Measurements from ENCODE around the gene KBTBD13. TPM values are rescaled to one million over a fixed set of nuclear protein-coding genes. Genes with fewer than 3 reads are reported as not detected.
"Not testable (repeated sequence)": the region's sequence is repeated elsewhere in the genome, so short reads cannot be mapped to it uniquely, and the experiment has no call there.

KBTBD13 gene
- total RNA-seq, 2 experiments from 2014 or later = not detected

GRCh38 chr15:65085990-65086679, 9.6 kb downstream of the KBTBD13 start:
- no peak for DNase-seq
- Mint-ChIP-seq H3K4me3 (no peak overlapping the region), H3K36me3 (no peaks in the 10 kb centered on the region), H3K9me3 (no peaks in the 10 kb centered on the region), H3K27me3 (peaks cover 17% of the 10 kb centered on the region), H3K27ac (no peak overlapping the region), H3K4me1 (peaks cover 14% of the 10 kb centered on the region)

DNA sequence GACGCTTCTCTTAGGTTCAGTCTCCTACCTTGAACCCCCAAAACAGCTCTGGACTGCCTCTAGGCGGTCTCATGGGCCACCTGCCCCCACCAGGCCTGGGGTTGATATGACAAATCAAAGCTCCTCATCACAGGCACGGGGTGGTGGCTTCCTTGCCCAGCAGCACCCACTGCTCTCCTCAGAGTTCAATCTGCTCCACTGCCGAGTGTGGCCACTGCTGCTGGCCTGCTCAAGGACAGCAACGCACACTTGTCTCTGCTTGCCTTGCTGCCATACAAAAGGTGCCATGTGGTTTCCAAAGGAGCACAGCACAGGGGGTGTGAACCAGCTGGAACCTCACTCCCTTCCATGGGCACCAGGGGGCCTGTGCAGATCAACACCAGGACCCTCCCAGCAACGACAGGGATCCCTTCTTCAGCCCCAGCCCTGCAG, 10.2 kb downstream of the KBTBD13 start:
- H3K9me3 Mint-ChIP-seq = no peaks in the 10 kb centered on the region
- no peaks in the 10 kb centered on the region for H3K36me3 Mint-ChIP-seq
- peaks cover 11% of the 10 kb centered on the region for H3K4me1 Mint-ChIP-seq
- DNase-seq = no peak
- H3K27ac Mint-ChIP-seq = no peak overlapping the region
- H3K27me3 Mint-ChIP-seq = peaks cover 14% of the 10 kb centered on the region
- no peak overlapping the region for H3K4me3 Mint-ChIP-seq

- Mint-ChIP-seq H3K36me3 (no peaks in the 10 kb centered on the region), H3K4me1 (peaks cover 6% of the 10 kb centered on the region), H3K27ac (no peak overlapping the region), H3K9me3 (no peaks in the 10 kb centered on the region), H3K27me3 (peaks cover 11% of the 10 kb centered on the region), H3K4me3 (no peak overlapping the region)
- no peak for DNase-seq
Measured at GRCh38 chr15:65087411-65087810, 10.9 kb downstream of the KBTBD13 start.

DNA sequence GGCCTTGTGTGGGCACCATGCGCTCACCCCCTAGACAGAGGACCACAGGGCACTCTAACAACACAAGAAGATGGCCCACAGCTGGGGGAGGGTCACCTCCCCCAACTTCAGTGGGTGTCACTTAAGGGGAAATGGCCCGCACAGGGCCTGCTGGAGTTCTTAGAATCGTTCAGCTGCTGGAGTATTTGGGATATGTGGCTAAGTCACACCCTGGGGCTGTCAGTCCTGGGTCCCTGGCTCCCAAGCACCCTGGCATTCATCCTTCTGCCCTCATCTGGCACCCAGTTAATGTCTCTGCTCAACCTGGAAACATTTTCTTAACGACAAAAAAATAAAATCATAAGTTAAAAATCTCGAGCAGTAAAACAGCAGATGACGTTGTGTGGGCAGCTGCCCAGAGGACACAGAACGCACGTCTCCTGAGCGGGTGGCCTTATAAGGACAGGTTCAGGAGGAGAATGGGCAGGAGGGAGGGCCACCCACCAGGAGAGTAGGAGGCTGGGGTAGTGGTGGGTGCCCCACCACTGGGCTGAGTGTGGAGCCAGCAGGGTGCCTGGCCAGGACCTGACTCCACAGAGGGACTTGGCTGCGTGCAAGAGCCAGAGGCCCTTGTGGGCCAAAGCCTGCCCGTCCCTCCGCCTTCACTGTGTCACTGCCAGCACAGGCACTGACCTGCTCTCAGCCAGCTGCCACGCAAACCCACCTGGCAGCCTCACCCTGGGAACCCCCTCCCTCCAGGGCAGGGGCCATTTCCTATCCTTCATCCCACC, 11.5 kb downstream of the KBTBD13 start:
- Mint-ChIP-seq H3K27me3 (peaks cover 5% of the 10 kb centered on the region), H3K36me3 (no peaks in the 10 kb centered on the region), H3K4me3 (no peak overlapping the region), H3K9me3 (no peaks in the 10 kb centered on the region), H3K27ac (no peak overlapping the region), H3K4me1 (no peaks in the 10 kb centered on the region)
- no peak for DNase-seq

GRCh38 chr15:65088643-65089021, 12.1 kb downstream of the KBTBD13 start:
- Mint-ChIP-seq H3K27me3 (peaks cover 4% of the 10 kb centered on the region), H3K4me1 (no peaks in the 10 kb centered on the region), H3K36me3 (no peaks in the 10 kb centered on the region), H3K4me3 (no peak overlapping the region), H3K9me3 (no peaks in the 10 kb centered on the region), H3K27ac (no peak overlapping the region)
- no peak for DNase-seq

- H3K27me3 Mint-ChIP-seq = no peaks in the 10 kb centered on the region
- H3K9me3 Mint-ChIP-seq = no peaks in the 10 kb centered on the region
- no peaks in the 10 kb centered on the region for H3K36me3 Mint-ChIP-seq
- no peaks in the 10 kb centered on the region for H3K4me1 Mint-ChIP-seq
- DNase-seq = no peak
- H3K27ac Mint-ChIP-seq = no peak overlapping the region
- no peak overlapping the region for H3K4me3 Mint-ChIP-seq
Measured at GRCh38 chr15:65089206-65089824, 12.8 kb downstream of the KBTBD13 start.

GRCh38 chr15:65091946-65092770, 15.6 kb downstream of the KBTBD13 start:
- Mint-ChIP-seq H3K4me3 (no peak overlapping the region), H3K27ac (no peak overlapping the region), H3K4me1 (no peaks in the 10 kb centered on the region), H3K9me3 (no peaks in the 10 kb centered on the region), H3K27me3 (no peaks in the 10 kb centered on the region), H3K36me3 (no peaks in the 10 kb centered on the region)
- no peak for DNase-seq

GRCh38 chr15:65092911-65093792, 16.6 kb downstream of the KBTBD13 start:
- Mint-ChIP-seq H3K4me1 (no peaks in the 10 kb centered on the region), H3K36me3 (no peaks in the 10 kb centered on the region), H3K4me3 (no peak overlapping the region)

DNA sequence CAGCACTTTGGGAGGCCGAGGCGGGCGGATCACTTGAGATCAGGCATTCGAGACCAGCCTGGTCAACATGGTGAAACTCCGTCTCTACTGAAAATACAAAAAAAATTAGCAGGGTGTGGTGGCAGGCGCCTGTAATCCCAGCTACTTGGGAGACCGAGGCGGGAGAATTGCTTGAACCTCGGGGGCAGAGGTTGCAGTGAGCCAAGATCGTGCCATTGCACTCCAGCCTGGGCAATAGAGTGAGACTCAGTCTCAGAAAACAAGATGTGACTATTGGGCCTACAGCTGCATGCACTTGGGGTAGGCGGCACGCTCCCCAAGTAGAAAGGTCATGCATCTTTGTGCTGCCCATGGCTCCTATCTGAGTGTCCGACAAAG, 17.2 kb downstream of the KBTBD13 start:
- H3K27ac Mint-ChIP-seq, H3K4me1 Mint-ChIP-seq, DNase-seq, H3K9me3 Mint-ChIP-seq, H3K36me3 Mint-ChIP-seq, H3K27me3 Mint-ChIP-seq, H3K4me3 Mint-ChIP-seq: not testable (repeated sequence)

More at GRCh38 chr15:65092911-65093792, 16.6 kb downstream of the KBTBD13 start:
- Mint-ChIP-seq H3K27ac (no peak overlapping the region), H3K9me3 (no peaks in the 10 kb centered on the region), H3K27me3 (no peaks in the 10 kb centered on the region)
- no peak for DNase-seq

DNA sequence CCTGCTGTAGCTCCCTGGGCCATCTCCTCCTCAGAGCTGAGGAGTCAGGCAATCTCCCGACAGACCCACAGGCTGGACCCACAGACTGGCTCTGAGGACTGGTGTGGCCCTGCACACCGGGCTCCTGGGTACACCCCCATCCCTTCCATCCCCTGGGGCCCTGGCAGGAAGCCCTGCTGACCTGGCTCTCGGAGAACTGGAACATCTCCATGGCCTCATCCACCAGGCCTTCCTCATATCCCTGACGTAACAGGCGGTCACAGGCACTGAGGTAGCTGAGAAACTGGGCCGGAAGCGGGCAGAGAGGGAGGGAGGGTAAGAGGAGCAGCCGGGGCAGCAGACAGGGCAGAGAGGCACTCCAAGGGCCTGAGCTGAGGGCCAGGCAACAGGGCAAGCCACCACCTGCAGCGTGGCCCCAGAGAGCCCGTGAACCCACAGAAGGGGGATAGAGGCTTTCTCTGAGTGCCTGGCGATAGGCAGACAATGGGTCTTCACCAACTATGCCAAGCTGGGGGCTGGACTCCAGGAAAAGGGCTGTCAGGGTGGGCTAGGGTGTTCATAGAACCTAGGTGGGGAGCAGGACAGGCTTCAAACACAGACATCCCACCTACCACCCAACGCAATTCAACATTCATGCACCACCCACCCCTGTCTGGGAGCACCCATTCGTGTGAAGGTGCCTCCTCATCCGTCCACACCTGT, 17.9 kb downstream of the KBTBD13 start:
- Mint-ChIP-seq H3K27ac (no peak overlapping the region), H3K36me3 (no peaks in the 10 kb centered on the region), H3K9me3 (no peaks in the 10 kb centered on the region), H3K4me3 (no peak overlapping the region), H3K4me1 (no peaks in the 10 kb centered on the region), H3K27me3 (no peaks in the 10 kb centered on the region)
- no peak for DNase-seq

GRCh38 chr15:65095011-65095746, 18.6 kb downstream of the KBTBD13 start:
- Mint-ChIP-seq H3K4me1 (no peaks in the 10 kb centered on the region), H3K27me3 (no peaks in the 10 kb centered on the region), H3K36me3 (no peaks in the 10 kb centered on the region), H3K27ac (no peak overlapping the region), H3K4me3 (no peak overlapping the region), H3K9me3 (no peaks in the 10 kb centered on the region)
- no peak for DNase-seq

DNA sequence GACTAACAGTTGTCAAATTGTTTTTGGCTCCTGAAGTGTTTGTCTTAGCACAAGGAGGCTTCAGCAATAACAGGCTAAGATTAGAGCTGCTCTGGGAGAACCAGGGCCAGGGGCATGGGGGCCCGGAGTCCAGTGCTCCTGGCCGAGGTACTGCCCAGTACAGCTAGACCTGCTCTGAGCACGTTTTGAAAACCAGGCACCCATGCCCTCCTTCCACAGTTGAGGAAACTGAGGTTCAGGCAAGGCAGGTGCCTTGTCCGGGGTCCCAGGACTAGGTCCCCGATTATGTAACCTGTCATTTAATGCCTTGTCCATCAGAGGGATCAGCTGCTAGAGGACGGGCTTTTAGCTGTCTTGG, 19.2 kb downstream of the KBTBD13 start:
- Mint-ChIP-seq H3K4me1 (no peaks in the 10 kb centered on the region), H3K4me3 (no peak overlapping the region), H3K27me3 (no peaks in the 10 kb centered on the region), H3K9me3 (no peaks in the 10 kb centered on the region), H3K36me3 (no peaks in the 10 kb centered on the region), H3K27ac (no peak overlapping the region)
- no peak for DNase-seq

All from activated naive CD8-positive, alpha-beta T cell treated with anti-CD3 and anti-CD28 coated beads for 36 hours (primary cell).